GM20431 (cell line): ENCODE results near the gene KIF4A.

Experiments
- in situ Hi-C: fragments of 300-500 bp; cut with MseI, MboI; formaldehyde crosslinking; loops from one replicate; pipeline ENCODE4 v1.15.0; 2020; ENCODE audit warnings: low sequenced_read_pairs; ENCODE audit not compliant: unreplicated experiment

The KIF4A gene

GRCh38 chrX:70437011-70437410 is 147.1 kb downstream of the KIF4A start:
- in situ Hi-C loops, result no loop called here

GRCh38 chrX:70437921-70438665 is 148.2 kb downstream of the KIF4A start:
- in situ Hi-C loops, result no loop called here

DNA sequence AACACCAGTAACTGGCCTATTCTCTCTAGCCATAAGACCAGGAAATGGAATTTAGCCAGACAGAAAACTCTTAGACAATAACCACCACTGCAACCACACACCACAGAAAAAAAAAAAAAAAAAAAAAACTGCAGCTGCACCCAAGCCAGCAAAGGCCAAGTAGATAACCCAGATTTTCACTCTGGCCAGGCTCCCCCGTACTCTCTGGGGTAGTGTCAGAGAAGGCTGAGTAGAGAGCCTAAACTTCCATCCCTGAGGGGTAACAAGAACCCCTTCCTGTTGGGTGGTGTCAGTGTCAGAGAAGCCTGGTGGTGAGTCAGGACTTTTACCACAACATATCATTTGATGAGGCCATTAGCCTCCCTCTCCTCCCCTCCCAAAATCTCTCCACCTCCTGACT is 149.1 kb downstream of the KIF4A start:
- in situ Hi-C loops, result no loop called here

- in situ Hi-C loops, result no loop called here
These were observed 152.3 kb downstream of the KIF4A start for GRCh38 chrX:70442224-70442623.

GRCh38 chrX:70444326-70444945 is 154.5 kb downstream of the KIF4A start, which contains the start of gene DLG3:
TSS of gene DLG3 (plus strand) at chrX:70444835. CDS start at chrX:70445202, 367 bp downstream.
- in situ Hi-C loops, result no loop called here

GRCh38 chrX:70444946-70445656 is 155.2 kb downstream of the KIF4A start:
- in situ Hi-C loops, result no loop called here

DNA sequence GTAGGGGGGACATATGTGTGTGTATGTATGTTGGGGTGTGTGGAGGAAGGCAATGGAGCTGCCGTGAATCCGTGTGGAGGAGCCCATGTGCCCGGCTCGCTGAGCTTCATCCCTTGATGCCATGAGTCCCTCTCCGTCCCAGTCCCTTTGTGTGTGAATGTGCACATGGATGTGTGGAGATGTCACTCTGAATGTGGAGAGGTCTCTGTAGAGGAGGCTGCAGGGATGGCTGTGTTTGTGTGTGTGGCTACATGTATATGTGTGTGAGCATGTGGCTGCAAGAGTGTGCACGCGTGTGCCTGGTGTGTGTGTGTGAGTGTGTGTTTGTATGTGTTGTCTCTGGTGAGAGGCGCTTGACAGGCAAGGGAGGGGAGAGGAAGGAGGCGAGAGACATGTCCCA is 156.0 kb downstream of the KIF4A start:
- in situ Hi-C loops, result no loop called here

- in situ Hi-C loops, result no loop called here
These were observed 156.8 kb downstream of the KIF4A start for GRCh38 chrX:70446380-70447350.

DNA sequence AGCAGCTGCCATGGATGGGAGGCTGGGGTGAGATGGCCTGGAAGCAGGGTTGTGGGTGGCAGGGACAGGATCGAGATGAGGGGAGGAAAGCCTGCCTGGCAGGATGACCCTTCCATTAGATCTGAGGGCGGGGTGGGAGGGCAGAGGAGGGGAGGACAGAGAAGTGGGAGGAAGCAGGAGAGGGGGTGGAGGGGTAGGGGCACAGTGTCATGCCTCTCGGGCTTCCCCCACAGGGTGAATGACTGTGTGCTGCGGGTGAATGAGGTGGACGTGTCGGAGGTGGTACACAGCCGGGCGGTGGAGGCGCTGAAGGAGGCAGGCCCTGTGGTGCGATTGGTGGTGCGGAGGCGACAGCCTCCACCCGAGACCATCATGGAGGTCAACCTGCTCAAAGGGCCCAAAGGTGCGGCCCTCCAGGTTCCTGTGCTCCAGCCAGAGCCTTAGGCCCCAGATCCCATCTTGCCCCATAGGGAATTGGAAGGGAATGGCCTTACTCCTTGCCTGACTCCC is 159.6 kb downstream of the KIF4A start:
- in situ Hi-C loops, result no loop called here

DNA sequence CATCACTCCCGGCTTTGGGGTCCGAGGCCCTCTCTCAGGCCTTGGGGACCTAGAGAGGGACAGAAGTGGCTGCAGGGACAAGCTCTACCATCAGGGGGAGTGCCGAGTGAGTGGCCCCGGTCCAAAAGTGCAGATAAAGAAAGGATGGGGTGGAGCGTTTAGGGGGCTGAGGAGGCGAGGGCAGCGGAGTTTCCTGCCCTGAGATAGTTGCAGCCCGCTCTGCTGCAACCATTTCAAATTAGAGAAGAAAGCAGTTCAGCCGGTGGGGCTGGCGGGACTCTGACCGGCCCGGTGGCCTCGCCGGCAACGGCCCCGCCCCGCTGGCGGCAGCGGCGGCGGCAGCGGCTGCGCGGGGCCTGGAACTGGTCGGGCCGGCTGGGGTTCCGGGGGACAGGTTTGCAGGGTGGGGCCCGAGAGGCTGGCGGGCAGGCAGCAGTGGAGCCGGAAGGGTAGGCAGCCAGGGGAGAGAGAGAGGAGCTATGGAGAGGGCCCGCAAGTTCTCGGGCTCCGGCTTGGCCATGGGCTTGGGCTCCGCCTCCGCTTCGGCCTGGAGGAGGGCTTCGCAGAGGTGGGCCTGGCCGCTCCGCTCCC is 162.3 kb downstream of the KIF4A start:
- in situ Hi-C loops, result no loop called here

DNA sequence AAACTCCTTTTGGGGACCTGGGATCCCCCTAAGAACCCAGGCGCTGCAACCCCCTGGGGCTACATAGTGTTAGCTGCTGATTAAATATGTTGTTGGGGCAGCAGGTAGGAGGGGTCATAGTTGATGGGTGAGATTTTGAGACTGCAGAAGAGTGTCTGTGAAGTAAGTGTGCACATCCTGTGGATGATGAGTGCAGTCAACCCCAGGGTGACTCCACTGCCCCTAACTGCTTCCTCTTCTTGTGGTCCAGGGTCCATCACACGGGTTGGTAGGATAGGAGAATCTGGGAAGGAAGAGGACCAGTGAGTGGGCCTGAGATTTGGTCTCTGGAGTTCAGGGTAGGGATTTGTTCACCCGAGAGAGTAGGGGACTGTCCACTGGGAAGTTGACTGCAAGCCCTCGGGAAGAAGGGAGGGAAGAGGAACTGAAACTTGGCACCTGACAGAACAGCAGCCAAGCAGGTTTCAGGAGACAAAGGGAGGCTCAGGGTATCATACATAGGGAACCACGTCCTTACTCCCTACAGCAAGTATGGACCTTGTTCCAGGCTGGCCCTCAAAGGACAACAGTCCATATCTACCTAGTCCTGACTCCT is 163.2 kb downstream of the KIF4A start:
- in situ Hi-C loops, result no loop called here

DNA sequence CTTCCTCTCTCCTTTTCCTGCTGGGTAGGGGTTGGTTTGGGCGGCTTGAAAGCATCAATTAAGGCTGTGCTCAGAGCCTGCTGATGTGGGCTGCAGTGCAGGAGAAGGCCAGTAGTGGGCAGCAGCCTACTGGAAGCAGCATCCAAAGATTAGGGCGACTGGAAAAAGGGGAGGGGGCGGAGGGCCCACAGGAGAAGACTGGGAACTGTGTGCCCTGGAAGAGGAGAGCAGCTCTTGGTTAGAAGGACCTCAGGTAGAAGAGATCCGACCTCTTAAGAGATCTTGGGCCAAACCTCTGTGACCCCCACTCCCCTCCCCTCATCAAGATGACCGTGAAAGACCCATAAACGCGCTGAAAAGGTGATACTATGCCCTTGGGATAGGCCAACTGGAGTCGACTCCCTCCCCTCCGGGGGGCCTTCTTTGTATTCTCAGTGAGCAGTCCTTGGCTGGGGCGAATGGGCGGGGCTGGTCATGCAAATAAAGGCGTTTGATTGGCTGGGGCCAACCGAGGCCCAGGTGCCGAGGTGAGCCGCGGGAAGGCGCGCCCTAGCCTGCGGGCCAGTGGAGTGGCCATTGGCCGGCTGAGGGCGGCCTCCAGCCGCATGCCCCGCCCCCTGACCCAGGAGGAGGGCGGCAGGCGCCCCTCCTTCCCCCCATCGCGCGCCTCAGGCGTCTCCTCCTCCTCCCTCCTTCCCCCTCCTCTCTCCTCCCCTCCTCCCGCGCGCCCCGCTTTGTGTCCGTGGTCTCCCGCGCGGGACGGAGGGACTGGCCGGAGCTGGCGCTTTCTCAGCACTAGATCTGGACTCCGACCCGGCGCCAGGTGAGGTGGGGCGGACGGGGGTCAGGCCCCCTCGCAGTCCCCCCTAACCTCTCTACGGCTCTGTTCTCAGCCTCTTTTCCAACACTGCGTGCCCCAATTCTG is 164.8 kb downstream of the KIF4A start:
- in situ Hi-C loops, result no loop called here

DNA sequence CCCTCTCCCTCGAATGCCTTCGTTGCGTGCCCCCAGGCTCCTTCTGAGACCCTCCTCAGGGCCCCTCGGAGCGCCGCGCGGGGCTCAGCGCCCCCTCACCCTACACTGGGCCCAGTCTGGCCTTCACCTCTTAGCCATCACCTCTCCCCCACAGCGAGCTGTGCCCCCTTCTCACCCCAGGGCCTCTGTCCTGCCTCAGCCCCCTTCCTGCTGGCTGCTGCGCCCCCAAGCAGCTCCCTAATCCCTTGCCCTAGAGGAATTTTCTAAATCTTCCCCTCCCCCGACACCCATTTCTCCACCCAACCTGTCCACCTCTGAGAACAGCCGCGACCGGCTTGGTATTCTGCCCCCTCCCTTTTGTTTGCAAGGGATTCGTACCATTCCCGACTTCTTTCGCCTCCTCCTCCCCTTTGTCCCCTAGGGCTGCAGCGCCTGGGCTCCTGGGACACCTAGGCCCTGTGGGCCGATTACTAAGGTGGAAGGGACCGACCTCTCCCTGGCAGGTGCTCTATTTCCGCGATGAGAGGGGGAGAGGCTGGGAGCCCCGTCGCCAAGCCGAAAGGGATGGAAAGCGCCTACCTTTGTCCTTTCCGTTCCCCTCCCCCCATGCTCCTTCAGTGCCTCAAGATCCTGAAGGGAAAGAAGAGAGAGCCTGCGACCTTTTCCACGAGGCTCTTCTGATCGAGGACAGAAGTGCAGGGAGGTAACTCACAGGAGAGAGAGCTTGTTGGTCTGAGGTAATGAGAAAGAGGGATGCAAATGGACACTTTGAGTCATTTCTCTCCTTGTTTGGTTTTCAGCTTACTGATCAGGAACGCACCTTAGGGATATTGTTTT is 165.7 kb downstream of the KIF4A start:
- in situ Hi-C loops, result no loop called here

- in situ Hi-C loops, result no loop called here
These were observed 166.4 kb downstream of the KIF4A start for GRCh38 chrX:70456256-70456655.

DNA sequence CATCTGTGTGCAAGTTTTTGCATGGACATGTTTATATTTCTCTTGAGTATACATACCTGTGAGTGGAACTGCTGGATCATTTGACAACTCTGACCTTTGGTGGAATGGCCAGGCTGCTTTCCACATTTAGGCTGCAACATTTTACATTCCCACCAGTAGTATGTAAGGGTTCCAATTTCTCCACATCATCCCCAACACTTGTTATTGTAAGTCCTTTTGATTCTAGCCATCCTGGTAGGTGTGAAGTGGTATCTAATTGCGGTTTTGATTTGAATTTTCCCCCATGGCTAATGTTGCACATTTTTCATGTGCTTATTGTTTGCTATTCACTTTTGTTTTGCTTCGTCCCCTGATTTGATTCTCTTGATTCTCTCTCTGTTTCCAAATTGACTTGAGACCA is 171.1 kb downstream of the KIF4A start:
- in situ Hi-C loops, result no loop called here

DNA sequence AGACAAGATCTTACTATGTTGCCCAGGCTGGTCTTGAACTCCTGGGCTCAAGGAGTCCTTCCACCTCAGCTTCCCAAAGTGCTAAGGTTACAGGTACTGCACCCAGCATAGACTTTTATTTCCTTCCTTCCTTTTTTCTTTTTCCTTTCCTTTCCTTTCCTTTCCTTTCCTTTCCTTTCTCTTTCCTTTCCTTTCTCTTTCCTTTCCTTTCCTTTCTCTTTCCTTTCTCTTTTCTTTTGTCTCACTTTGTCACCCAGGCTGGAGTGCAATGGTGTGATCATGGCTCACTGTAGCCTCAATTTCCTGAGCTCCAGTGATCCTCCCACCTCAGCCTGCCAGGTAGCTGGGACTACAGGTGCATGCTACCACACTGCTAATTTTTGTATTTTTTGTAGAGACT is 174.1 kb downstream of the KIF4A start:
- in situ Hi-C loops, result no loop called here

DNA sequence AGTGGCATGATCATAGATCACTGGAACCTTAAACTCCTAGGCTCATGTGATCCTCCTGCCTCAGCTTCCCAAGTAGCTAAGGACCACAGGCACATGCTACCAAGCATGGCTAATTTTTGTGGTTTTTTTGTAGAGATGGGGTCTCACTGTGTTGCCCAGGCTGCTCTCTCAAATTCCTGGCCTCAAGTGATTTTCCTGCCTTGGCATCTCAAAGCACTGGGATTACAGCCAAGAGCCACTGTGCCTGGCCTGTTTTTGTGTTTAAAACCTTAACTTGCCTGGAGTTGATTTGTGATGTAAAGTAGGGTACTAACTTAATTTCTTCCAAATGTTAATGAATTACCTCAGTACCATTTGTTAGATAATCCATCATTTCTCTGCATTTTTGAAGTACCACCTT is 177.1 kb downstream of the KIF4A start:
- in situ Hi-C loops, result no loop called here
